ENCODE data around the gene USP35.

- TF ChIP-seq CTCF (IDR thresholded peaks at IDR 0.05; ENCODE audit: low read depth, low read length) (no peak), POLR2A (IDR thresholded peaks at IDR 0.05; ENCODE audit: extremely low read depth, insufficient read length) (no peak)
- TF ChIP-seq, protein P1, sequence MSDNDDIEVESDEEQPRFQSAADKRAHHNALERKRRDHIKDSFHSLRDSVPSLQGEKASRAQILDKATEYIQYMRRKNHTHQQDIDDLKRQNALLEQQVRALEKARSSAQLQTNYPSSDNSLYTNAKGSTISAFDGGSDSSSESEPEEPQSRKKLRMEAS (IDR thresholded peaks at IDR 0.05; ENCODE audit: low read depth, low read length): no peak
Observed at GRCh38 chr11:78251083-78251775, 62.5 kb downstream of the USP35 start.

Data from NB4 (cell line).